Measurements from ENCODE around the gene ZFP37.
"Not testable (repeated sequence)": the region's sequence is repeated elsewhere in the genome, so short reads cannot be mapped to it uniquely, and the experiment has no call there.

GRCh38 chr9:113105345-113105744 is 48.8 kb upstream of the ZFP37 start:
- not testable (repeated sequence) for TF ChIP-seq CTCF, POLR2AphosphoS5 (IDR thresholded peaks at IDR 0.05)
